ENCODE data around the gene ZNF292. TPM values are rescaled to one million over a fixed set of nuclear protein-coding genes. Genes with fewer than 3 reads are reported as not detected.
A peak's percentile ranks its signal among the peaks of the same experiment; 100 is the strongest.
"Not testable (repeated sequence)": the region's sequence is repeated elsewhere in the genome, so short reads cannot be mapped to it uniquely, and the experiment has no call there.

The ZNF292 gene
- total and polyA plus RNA-seq, 2 experiments from 2014 or later, result 20.9 to 38.3 TPM

DNA sequence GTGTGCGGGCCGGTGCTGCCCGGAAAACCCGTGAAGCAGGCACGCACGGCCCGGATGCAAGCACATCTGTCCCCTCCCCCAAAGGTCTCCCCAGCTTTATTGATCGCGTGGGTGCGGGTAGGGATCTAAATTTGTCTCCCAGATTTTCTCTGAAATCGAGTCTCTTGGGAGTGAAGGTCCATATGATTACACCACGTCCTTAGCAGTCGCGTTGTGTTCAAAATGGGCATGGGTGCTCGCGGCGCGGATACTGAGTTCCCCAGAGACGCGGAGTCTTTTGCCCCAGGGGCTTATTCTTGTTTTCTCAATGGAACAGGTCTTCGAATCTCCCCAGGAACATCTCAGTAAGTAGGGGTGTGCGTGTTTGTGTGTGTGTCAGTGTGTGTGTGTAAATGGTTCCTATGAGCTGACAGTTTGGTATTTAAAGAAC, 2.8 kb upstream of the ZNF292 start:
- Histone ChIP-seq H3K79me2 (peaks cover 38% of the 10 kb centered on the region), H3K9me2 (replicated peaks; ENCODE audit: insufficient read depth) (no peaks in the 10 kb centered on the region), H3K4me3 (peak overlapping the region; percentile 18), H3K27ac (peak overlapping the region; percentile 95), H3K36me3 (replicated peaks; ENCODE audit: insufficient read depth, low read depth) (no peaks in the 10 kb centered on the region), H3K9me3 (ENCODE audit: low read depth) (no peaks in the 10 kb centered on the region), H4K20me1 (ENCODE audit: insufficient read depth, poor library complexity, severe bottlenecking) (peaks cover 12% of the 10 kb centered on the region), H3K4me1 (ENCODE audit: insufficient read depth) (peaks cover 22% of the 10 kb centered on the region), H3K27me3 (no peaks in the 10 kb centered on the region), H2AFZ (peak overlapping the region; percentile 93), H3K4me2 (peak overlapping the region; percentile 80)
- TF ChIP-seq EZH2phosphoT487 (IDR thresholded peaks at IDR 0.05; ENCODE audit: low read depth, severe bottlenecking, unreplicated experiment), result no peak
- TF ChIP-seq, protein P1, sequence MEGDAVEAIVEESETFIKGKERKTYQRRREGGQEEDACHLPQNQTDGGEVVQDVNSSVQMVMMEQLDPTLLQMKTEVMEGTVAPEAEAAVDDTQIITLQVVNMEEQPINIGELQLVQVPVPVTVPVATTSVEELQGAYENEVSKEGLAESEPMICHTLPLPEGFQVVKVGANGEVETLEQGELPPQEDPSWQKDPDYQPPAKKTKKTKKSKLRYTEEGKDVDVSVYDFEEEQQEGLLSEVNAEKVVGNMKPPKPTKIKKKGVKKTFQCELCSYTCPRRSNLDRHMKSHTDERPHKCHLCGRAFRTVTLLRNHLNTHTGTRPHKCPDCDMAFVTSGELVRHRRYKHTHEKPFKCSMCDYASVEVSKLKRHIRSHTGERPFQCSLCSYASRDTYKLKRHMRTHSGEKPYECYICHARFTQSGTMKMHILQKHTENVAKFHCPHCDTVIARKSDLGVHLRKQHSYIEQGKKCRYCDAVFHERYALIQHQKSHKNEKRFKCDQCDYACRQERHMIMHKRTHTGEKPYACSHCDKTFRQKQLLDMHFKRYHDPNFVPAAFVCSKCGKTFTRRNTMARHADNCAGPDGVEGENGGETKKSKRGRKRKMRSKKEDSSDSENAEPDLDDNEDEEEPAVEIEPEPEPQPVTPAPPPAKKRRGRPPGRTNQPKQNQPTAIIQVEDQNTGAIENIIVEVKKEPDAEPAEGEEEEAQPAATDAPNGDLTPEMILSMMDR (IDR thresholded peaks at IDR 0.05; ENCODE audit: poor library complexity), result no peak
- TF ChIP-seq EZH2 (IDR thresholded peaks at IDR 0.05; ENCODE audit: borderline replicate concordance), result no peak
- 28% methylated on average over 22 of the region's 22 CpGs for WGBS (ENCODE audit: low lambda C conversion rate, missing lambda C conversion rate)
- DNase-seq (ENCODE audit: low spot score), result peak; percentile 10

- TF ChIP-seq, protein P1 (IDR thresholded peaks at IDR 0.05; ENCODE audit: poor library complexity), result no peak
- TF ChIP-seq EZH2 (IDR thresholded peaks at IDR 0.05; ENCODE audit: borderline replicate concordance) (no peak), EZH2phosphoT487 (IDR thresholded peaks at IDR 0.05; ENCODE audit: low read depth, severe bottlenecking, unreplicated experiment) (no peak)
- peak overlapping the region; percentile 41 for H3K4me3 ChIP-seq
- H3K36me3 ChIP-seq (replicated peaks; ENCODE audit: insufficient read depth, low read depth), result no peaks in the 10 kb centered on the region
- H4K20me1 ChIP-seq (ENCODE audit: insufficient read depth, poor library complexity, severe bottlenecking), result peaks cover 33% of the 10 kb centered on the region
- no peaks in the 10 kb centered on the region for H3K9me2 ChIP-seq (replicated peaks; ENCODE audit: insufficient read depth)
- peak overlapping the region; percentile 93 for H3K27ac ChIP-seq
- no peak for DNase-seq (ENCODE audit: low spot score)
- peaks cover 22% of the 10 kb centered on the region for H3K4me1 ChIP-seq (ENCODE audit: insufficient read depth)
- no peaks in the 10 kb centered on the region for H3K9me3 ChIP-seq (ENCODE audit: low read depth)
- peaks cover 58% of the 10 kb centered on the region for H3K79me2 ChIP-seq
- H2AFZ ChIP-seq, result peak overlapping the region; percentile 64
- H3K4me2 ChIP-seq, result peak overlapping the region; percentile 80
- no peaks in the 10 kb centered on the region for H3K27me3 ChIP-seq
- WGBS (ENCODE audit: low lambda C conversion rate, missing lambda C conversion rate), result under 1% methylated on average over 6 of the region's 6 CpGs
These were observed 748 bp upstream of the ZNF292 start for GRCh38 chr6:87154641-87154992.

- peaks cover 48% of the 10 kb centered on the region for H4K20me1 ChIP-seq (ENCODE audit: insufficient read depth, poor library complexity, severe bottlenecking)
- H3K9me2 ChIP-seq (replicated peaks; ENCODE audit: insufficient read depth), result no peaks in the 10 kb centered on the region
- H2AFZ ChIP-seq, result peak overlapping the region; percentile 86
These were observed 764 bp downstream of the ZNF292 start for GRCh38 chr6:87155842-87156815.

DNA sequence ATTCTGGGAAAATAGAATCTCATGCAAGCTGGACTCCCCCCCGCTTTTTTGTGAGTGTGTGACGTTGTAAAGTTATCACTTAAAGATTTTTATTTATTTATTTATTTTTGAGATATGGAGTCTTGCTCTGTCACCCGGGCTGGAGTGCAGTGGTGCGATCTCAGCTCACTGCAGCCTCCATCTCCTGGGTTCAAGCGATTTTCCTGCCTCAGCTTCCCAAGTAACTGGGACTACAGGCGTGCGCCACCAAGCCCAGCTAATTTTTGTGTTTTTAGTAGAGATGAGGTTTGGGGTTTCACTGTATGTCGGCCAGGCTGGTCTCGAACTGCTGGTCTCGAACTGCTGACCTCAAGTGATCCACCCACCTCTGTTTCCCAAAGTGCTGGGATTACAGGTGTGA, 2.2 kb downstream of the ZNF292 start:
- not testable (repeated sequence) for H2AFZ ChIP-seq; H3K27ac ChIP-seq; H3K9me3 ChIP-seq (ENCODE audit: low read depth); DNase-seq (ENCODE audit: low spot score); H3K4me3 ChIP-seq; H3K27me3 ChIP-seq; H3K36me3 ChIP-seq (replicated peaks; ENCODE audit: insufficient read depth, low read depth); H3K9me2 ChIP-seq (replicated peaks; ENCODE audit: insufficient read depth)
- WGBS (ENCODE audit: low lambda C conversion rate, missing lambda C conversion rate), result 89% methylated on average over 10 of the region's 10 CpGs
- peaks cover 26% of the 10 kb centered on the region for H3K4me1 ChIP-seq (ENCODE audit: insufficient read depth)
- H4K20me1 ChIP-seq (ENCODE audit: insufficient read depth, poor library complexity, severe bottlenecking), result peaks cover 63% of the 10 kb centered on the region
- peaks cover 88% of the 10 kb centered on the region for H3K79me2 ChIP-seq
- peak overlapping the region; percentile 80 for H3K4me2 ChIP-seq

More at GRCh38 chr6:87155842-87156815, 764 bp downstream of the ZNF292 start:
- no peaks in the 10 kb centered on the region for H3K9me3 ChIP-seq (ENCODE audit: low read depth)
- H3K4me2 ChIP-seq, result peak overlapping the region; percentile 80
- H3K4me3 ChIP-seq, result peak overlapping the region; percentile 62
- under 1% methylated on average over 34 of the region's 43 CpGs for WGBS (ENCODE audit: low lambda C conversion rate, missing lambda C conversion rate)
- no peak for TF ChIP-seq EZH2phosphoT487 (IDR thresholded peaks at IDR 0.05; ENCODE audit: low read depth, severe bottlenecking, unreplicated experiment)
- no peak for TF ChIP-seq EZH2 (IDR thresholded peaks at IDR 0.05; ENCODE audit: borderline replicate concordance)
- TF ChIP-seq, protein P1 (IDR thresholded peaks at IDR 0.05; ENCODE audit: poor library complexity), result no peak
- no peaks in the 10 kb centered on the region for H3K36me3 ChIP-seq (replicated peaks; ENCODE audit: insufficient read depth, low read depth)
- peaks cover 74% of the 10 kb centered on the region for H3K79me2 ChIP-seq
- peak; percentile 67 for DNase-seq (ENCODE audit: low spot score)
- H3K4me1 ChIP-seq (ENCODE audit: insufficient read depth), result peaks cover 20% of the 10 kb centered on the region
- no peaks in the 10 kb centered on the region for H3K27me3 ChIP-seq
- peak overlapping the region; percentile 93 for H3K27ac ChIP-seq
